Superior temporal gyrus (tissue), 1 donor: ENCODE data around the gene SUFU.
"Not testable (repeated sequence)": the region's sequence is repeated elsewhere in the genome, so short reads cannot be mapped to it uniquely, and the experiment has no call there.

Source experiments
- DNase-seq: peaks from one replicate; pipeline ENCODE4 v3.0.0-alpha.2; 2016; ENCODE audit errors: extremely low spot score

SUFU gene

DNA sequence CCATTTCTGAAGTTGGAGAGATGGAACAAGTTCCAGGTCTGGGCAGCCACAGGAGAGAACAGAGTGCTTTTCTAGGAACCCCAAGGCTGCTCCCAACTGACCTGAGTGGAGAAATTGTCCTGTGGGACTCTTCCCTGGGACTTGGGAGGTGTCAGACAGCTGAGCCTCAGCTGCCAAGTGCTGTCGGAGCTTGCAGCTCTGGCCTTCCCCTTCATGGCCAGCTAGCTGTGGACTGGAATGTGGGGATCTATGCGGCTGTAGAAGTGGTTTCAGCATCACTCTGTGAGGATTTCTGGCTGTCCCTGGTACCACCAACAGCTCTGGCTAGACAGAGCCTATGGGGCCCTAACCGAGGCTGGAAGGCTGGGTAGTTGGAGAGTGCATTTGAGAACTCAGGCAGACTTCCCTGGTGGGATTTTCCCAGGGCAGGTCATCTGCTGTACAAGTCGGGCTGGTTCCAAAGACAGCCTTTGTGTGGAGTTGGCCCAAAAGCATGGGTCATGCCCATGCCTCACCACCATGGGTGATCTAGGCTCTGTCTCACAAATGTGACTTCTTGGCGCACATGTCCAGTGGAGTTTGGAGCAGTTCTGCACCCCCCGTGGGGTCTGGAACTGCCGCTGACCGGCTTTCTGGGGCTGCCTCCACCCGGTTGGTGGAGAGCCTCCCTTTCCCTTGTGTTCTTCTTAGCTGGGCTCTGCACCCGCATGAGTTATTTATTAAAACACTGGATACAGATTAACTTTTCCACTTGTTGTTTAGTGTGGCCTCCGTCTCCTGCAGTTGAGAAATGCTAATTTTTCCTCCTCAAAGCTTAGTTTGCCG, 10.9 kb downstream of the SUFU start:
- DNase-seq = no peak

DNA sequence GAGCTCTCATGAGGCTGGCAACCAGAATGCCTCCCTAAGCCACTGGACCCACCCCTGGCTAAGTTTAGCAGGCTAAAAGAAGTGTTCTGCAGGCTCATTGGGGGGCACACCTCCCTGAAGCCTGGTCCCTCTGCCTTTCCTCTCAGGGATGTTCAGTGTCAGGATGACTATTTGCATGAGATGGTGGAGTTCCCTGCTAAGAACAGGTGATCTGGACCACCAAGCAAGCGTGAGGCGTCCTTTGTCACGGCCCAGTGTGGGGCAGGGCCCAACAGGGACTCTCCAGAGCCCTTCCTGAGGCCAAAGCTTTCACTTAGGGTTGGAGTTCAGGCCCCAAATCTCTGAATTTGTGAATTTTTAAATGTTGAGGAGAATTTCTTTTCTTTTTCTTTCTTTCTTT, 12.0 kb downstream of the SUFU start:
- DNase-seq = no peak

DNA sequence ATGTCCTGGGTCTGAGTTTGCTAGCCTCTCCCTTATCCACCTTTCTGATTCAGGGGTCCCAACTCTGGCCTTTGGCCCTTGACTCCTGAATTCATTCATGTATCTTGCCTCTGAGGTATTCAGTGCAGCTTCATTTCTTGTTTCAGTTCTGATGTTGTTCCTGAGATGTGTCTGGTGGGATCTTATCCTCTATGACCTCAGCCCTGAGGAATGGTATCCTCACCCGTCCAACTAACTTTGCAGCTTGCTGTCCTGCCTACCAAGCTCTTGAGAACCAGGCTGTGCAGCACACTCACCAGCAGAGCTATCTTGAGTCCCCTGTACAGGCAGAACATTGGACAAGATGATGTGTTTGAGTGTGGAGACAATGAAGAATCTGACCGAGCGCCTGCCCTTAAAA, 13.8 kb downstream of the SUFU start:
- no peak for DNase-seq

DNA sequence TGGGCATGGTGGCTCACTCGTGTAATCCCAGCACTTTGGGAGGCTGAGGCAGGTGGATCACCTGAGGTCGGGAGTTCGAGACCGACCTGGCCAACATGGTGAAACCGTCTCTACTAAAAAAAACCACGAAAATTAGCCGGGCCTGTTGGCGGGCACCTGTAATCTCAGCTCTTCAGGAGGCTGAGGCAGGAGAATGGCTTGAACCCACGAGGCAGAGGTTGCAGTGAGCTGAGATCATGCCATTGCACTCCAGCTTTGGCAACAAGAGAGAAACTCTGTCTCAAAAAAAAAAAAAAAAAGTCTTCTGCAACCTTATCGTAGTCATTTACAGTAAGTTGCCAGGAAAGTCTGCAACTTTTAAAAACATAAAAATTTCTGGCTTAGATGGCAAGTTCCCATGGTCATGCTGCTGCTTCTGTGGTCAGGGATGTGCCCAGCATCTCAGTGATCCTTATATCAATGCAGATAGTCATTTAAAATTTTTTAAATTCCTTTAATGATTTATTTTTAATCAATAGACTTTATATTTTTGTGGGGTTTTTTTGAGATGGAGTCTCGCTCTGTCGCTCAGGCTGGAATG, 15.6 kb downstream of the SUFU start:
- DNase-seq = no peak

DNA sequence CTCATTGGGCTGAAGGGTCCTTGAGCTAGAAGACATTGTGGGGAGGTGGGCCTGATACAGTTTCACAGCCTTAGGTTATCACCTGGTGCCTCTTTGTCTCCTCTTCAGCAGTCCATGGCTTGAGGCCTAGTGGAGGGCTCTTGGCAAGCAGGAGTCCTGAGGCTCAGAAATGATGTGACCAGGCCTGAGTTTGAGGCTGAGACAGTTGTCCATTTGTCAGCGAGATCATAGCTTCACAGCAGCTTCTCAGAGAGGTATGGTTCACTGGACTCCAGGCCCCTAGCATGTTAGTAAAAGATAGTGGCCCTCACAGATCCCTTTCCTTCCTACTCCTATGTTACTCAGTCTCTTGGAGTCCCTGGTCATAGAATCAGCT, 19.1 kb downstream of the SUFU start:
- no peak for DNase-seq

DNA sequence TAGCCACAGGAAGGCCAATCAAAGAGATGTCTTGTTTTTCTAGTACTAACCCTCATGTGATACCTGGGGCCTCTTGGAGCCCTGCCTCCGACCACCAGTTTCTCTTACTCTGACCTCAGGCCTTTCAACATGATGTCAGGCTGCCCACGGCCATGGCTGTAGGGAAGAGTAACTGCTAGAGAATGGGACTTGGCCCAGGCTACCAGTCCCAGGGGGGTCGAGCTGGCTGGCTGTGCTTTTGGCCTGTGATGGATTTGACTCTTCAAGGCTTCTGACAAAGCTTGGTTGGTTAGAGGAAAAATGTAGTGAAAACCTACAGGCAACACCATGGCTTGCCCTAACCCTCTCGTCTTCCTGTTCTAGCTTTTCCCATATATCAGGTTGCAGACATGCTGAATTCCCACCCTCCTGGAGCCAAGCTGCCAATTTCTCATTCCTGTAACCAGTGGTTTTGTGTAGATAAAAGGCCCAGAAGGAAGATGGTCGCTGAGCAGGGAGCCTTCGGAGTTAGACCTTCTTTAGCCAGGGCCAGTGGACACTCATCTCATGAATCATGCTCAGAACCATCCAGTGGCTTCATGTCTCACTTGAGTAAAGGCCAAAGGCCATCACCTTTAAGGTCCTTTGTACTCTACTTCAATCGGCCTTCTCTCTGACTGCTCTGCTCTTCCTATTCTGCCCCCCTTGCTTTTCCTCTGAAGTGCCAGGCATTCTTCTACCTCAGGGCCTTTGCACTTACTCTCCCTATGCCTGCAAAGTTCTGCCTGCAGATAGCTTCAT, 19.7 kb downstream of the SUFU start:
- no peak for DNase-seq

DNA sequence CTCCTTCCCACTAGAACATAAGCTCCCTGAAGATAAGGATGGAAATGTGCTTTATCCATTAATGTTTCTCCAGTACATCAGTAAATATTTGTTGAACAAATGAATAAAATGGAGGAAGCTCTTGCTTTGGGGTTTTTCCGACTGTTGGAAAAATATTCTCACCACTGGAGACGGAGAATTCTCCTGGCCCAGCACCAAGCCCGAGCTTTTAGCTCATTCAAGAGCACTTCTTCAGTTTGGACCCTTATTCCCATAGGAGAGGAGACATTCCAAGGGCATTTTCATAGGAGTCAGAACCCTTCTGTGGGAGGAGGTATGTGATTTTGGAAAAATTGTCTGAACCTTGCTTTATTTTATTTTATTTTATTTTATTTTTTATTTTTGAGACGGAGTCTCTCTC, 21.0 kb downstream of the SUFU start:
- no peak for DNase-seq

DNA sequence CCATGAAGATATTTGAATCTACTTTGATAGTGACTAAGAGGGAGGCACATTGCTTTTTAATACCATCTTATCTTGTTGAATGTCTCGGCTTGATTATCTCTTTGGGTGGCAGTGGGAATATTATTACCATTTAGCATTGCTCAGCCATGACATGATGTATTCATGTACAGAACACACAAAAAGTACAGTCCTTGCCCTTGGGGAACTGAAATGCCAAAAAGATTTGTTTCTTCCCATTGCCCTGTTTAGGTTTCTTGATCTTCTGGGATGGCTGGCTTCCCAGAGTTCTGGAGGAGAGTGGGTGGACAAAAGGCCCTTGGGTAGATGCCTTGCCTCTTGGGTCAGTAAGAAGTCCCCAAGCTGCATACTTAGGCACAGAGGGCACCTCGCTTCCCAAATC, 23.8 kb downstream of the SUFU start:
- no peak for DNase-seq

DNA sequence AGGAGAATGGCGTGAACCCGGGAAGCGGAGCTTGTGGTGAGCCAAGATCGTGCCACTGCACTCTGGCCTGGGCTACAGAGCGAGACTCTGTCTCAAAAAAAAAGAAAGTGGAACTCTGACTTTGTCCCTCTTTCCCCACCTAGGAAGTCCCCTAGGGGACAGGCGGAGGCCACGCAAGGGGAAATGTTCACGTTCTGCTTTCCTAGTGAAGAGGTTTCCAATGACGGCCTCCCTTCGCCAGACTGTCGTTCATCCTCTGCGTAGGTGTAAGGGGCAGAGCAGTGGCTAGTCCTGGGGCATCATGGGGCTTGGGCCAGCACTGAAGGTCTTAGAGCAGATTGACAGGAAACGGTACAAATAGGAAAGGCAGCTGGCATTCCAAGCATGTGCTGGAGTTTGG, 30.6 kb downstream of the SUFU start:
- no peak for DNase-seq

DNA sequence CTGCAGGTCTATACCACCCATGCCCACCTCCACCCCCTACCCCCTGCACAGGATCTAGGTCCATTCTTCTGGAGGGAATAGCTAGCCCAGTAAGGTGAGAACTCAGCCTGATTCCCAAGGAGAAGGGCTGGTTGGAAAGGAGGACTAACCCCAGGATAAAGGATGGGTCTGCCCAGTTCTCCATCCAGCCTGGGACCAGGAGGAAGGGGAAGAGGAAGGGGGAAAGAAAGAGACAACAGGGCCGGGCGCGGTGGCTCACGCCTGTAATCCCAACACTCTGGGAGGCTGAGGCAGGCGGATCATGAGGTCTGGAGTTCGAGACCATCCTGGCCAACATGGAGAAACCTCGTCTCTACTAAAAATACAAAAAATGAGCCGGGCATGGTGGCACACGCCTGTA, 31.2 kb downstream of the SUFU start:
- not testable (repeated sequence) for DNase-seq

DNA sequence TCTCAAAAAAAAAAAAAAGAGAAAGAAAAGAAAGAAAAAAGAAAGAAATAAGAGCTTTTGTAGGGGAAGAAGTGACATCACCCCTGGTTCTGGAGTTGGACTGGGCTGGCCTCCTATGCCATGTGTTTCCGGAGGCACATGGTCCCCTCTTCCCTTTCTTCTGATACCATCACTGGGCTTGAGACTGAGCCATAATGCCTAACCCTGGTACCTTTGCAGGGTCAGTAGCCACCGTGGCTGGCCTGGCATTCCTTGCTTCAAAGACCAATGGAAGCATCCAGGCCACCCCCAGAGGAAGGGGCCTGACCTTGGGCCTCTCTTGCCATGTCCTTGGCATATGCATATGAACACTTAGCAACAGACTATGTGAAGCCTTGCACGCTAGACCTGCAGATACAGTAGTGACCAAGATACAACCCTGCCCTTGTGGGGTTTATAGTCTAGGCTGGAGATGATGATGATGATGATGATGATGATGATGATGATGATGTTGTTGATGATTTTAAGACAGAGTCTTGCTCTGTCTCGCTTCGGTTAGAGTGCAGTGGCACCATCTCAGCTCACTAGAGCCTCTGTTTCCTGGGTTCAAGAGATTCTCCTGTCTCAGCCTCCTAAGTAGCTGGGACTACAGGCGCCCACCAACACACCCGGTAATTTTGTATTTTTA, 31.8 kb downstream of the SUFU start:
- DNase-seq = no peak

DNA sequence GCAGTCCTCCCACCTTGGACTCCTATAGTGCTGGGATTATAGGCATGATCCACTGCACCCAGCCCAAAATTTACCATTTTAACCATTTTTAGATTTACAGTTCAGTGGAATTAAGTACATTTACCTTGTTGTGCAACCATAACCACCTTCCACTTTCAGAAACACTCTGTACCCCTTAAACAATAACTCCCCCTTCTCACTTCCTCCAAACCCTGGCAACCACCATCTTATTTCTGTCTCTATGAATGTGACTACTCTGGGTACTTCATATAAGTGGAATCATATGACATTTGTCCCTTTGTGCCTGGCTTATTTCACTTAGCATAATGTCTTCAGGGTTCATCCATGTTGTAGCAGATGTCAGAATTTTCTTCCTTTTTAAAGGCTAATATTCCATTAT, 33.6 kb downstream of the SUFU start:
- DNase-seq = no peak

DNA sequence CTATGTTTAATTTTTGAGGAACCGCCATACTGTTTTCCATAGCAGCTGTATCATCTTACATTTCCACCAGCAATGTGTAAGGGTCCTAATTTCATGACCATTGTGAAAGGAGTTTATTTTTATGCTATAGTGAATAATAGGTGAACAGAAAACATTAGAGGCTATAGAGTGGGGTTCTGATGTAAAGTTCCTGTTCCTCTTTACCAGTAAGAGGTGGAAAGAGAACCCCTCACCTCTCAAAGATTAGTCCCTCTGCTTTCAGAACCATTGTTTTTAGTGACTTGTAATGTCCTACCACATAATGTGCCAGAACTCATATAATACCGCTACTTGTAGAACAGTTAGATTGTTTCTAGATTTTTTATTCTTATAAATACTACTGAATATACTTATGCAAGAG, 34.2 kb downstream of the SUFU start:
- DNase-seq = no peak

DNA sequence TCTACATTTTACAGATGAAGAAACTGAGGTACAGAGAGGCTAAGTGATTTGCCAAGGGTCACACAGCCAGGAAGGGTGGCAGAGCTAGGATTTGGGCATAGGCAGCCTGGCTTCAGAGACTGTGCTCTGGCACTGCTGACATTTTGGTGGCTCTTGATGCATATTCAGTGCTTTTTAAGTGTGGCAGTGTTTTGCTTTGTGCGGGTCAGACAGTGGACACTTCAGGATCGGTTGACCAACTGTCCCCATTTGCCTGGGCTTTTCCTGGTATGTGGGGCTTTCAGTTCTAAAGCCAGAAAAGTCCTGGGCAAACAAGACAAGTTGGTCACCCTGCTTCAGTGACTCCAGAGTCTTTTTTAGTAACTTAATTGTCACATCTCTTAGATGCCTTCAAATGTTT, 35.0 kb downstream of the SUFU start:
- DNase-seq = no peak

DNA sequence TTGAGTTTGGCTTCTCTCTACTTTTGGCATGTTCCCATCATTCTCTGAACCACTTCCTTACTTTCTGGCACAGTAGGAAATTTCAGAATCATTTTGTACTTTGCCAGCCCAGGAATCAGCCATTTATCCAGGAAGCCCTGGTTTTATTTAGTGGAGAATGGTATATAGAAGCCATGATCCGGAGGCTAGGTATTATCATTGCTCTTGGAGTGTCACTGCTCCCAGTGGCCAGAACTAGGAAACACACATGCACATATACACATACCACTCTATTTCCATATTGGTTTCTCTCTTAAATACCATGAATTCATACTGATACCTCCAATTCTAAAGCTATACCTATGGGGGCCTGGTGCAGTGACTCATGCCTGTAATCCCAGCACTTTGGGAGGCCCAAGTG, 36.3 kb downstream of the SUFU start:
- no peak for DNase-seq

DNA sequence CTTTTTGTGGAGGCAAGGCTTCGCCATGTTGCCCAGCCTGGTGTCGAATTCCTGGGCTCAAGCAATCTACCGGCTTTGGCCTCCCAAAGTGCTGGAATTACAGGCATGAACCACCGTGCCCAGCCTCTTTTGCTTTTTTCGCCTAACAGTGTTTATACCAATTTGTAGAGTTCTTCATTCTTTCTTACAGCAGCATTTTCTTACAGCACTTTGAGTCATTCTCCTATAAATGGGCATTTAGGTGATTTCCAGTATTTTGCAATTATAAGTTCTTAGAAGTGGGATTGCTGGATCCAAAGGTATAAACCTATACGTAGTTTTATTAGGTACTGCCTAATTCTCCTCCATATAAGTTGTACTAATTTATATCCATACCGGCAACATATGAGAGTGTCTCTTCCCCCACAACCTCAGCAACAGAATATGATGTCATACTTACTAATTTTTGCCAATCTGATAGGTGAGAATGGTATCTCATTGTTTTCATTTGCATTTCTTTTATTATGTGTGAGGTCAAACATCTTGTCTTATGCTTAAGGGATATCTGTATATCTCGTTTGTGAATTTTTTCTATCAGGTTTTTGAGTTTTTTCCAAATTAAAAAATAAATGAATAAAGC, 39.1 kb downstream of the SUFU start:
- no peak for DNase-seq

DNA sequence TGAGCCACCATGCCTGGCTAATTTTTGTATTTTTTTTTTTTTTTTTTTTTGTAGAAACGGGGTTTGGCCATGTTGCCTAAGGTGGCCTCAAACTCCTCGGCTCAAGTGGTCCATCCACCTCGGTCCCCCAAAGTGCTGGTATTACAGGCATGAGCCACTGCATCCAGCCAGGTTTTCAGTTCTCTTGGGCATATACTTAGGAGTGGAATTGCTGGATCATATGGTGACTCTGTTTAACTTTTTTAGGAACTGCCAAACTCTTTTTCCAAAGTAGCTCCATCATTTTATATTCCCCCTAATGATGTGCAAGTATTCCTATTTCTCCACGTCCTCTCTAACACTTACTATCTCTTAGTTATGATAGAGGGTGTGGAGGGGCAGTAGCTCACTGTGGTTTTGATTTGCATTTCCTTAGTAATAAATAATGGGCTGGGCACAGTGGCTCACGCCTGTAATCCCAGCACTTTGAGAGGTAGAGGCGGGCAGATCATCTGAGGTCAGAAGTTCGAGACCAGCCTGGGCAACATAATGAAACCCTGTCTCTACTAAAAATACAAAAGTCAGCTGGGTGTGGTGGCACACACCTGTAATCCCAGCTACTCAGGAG, 41.6 kb downstream of the SUFU start:
- DNase-seq = no peak

DNA sequence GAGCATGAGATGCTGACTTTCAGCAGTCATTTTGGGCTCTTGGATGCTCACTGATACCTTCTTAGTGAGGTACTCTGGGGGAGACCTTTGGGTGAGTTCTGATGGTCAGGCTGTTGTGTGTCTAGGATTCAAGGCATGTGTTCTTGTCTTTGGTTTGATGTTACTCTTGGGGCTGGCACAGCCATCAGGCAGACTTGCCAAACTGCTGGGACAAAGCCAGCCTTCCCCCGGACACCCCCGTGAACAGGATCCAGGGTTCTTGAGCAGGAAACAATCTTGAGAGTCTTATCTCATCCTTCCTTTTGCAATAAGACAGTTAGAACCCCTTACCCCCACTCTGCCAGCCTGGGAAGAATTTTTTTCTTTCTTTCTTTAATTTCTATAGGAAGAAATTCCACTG, 42.2 kb downstream of the SUFU start:
- DNase-seq = no peak

DNA sequence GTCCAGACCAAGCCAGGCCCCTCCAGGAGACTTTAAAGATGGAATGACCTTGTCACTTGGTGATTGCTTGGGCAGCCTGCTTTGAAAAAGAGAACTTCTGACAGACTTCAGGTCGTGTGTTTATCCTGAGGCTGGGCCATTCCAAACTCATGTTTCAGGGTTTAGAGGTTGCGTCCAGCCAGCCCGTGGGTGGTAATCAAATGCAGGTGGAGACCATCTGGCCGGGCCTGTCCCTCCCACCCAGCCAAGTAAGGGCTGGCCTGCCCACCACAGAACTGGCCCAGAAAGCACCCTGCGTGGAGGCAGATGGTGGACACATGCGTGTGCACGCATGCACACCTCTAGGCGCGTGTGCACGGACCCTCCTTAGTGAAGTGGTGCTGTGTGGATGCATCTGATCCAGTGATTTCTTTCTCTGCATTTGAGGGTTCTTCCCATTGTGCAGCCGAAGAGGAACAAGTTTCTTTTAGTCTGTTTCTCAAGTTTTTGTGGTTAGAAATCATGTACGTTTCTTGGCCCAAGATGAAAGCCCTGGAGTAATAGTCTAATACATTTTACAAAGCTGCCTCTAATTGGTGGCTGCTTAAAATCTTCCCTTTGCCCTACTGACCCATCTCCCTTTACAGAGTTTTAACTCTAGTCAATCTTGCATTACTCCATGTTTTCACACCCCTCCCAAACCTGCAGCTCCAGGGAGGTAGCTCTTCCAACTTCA, 43.0 kb downstream of the SUFU start:
- no peak for DNase-seq

DNA sequence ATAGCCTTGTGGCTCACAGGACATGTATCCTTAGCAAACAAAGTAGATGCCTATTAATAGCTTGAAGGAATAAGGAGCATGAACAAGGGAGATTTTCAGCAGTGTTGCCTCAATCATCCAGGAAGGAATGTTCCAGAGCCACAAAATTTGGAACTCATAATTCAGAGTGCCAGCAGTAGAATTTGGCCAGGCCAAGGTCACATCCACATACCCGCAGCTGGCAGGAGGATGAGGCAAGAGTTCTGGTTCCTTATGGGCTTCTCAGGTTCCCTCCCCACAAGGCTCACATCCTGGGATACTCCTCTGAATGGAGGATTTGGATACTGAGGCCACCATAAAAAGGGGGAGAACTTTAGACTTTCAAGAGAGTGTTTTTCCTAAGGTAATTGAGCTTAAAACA, 45.8 kb downstream of the SUFU start:
- DNase-seq = no peak

DNA sequence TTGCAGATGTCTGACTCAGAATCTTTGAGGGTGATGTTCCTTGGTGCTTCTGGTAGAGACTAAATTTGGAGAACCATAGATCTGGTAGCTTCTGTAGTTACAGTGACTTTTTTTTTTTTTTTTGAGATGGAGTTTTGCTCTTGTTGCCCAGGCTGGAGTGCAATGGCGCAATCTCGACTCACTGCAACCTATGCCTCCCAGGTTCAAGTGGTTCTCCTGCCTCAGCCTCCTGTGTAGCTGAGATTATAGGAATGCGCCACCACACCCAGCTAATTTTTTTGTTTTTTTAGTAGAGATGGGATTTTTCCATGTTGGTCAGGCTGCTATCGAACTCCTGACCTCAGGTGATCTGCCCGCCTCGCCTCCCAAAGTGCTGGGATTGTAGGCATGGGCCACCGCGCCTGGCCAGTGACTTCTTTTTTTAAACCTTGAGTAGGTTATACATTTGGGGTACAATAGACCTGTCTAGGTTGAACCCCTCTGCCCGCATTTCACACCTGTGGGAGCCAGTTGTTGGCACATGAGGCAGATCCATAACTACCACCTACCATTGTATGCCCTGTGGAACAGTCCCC, 47.0 kb downstream of the SUFU start:
- DNase-seq = no peak
